ENCODE data around the gene PNPLA8. TPM values are rescaled to one million over a fixed set of nuclear protein-coding genes. Genes with fewer than 3 reads are reported as not detected.
A peak's percentile ranks its signal among the peaks of the same experiment; 100 is the strongest.
"Not testable (repeated sequence)": the region's sequence is repeated elsewhere in the genome, so short reads cannot be mapped to it uniquely, and the experiment has no call there.

PNPLA8 gene
- total and polyA plus RNA-seq, 4 experiments from 2014 or later, result 20.9 to 28.9 (median 28.4) TPM

DNA sequence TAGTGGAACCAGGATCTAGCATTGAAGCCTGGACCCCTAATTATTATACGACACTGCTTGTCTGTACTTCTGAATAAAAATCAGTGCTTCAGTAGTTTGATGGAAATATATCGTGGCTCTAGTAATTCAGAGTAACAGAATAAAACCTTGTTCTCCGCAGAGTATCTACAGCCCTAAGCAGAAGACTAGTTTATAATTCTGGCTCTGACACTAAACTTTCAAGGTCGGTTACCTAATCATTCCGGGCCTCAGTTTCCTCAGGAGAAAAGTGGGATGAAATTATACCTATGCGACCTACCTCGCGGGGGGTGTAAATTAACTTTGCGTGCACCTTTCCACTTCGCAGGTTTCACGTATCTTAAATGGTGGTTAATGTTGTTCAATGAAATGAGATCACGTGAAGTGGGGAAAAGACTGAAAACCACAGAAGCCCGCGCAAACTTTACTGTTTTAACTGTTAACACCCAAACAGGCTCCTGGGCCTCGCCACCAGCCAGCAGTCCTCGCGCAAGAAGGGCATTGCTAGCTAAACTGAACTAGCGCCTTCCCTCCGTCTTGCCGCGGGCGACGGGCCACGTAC lies 43.0 kb upstream of the PNPLA8 start:
- CTCF ChIA-PET (ENCODE audit: partially characterized antibody), result interaction anchor here (0.6 to 1.8 kb wide), 3 partner anchors 42 to 1401 kb away, joined by 3 to 7 read pairs (median 5); no protein-coding TSS in a partner anchor
- H3K36me3 ChIP-seq (ENCODE audit: insufficient read depth, low read length), result peaks cover 18% of the 10 kb centered on the region
- Mint-ChIP-seq H3K9me3 (peaks cover 0 to 4% (median 0%) of the 10 kb centered on the region in 8 donors), H3K4me1 (peaks cover 29 to 79% (median 46%) of the 10 kb centered on the region in 4 donors), H3K36me3 (peaks cover 31 to 59% of the 10 kb centered on the region in 2 donors), H3K27ac (peak overlapping the region; percentile 96 to 100 (median 99)), H3K4me3 (peak overlapping the region; percentile 91 to 99 (median 96)), H3K27me3 (no peaks in the 10 kb centered on the region)
- no peaks in the 10 kb centered on the region for H3K9me3 ChIP-seq (ENCODE audit: control insufficient read depth in 1 of 2, low read length in 2 of 2)
- peak in 1 of 5 donors; percentile 81 for DNase-seq
- peaks cover 57% of the 10 kb centered on the region for H3K4me1 ChIP-seq (ENCODE audit: insufficient read depth, low read length)
- H3K4me3 ChIP-seq (ENCODE audit: low read length in 2 of 2), result peak overlapping the region; percentile 77 to 97
- intact Hi-C loops (cut with micrococcal nuclease), result loop anchor here (1.0 to 2.0 kb wide), 4 partner anchors 43 to 1704 kb away; partner anchors contain the start of genes COG5, DUS4L, HBP1 and PIK3CG
- H3K27ac ChIP-seq (ENCODE audit: low read depth, low read length), result peak overlapping the region; percentile 100
- no peaks in the 10 kb centered on the region for H3K27me3 ChIP-seq (ENCODE audit: insufficient read depth, low read length)
- POLR2A ChIA-PET (ENCODE audit: partially characterized antibody), result interaction anchor here (0.6 to 4.2 kb wide), 6 partner anchors 9 to 104 kb away, joined by 3 to 138 read pairs (median 4); partner anchors contain the start of gene PNPLA8

DNA sequence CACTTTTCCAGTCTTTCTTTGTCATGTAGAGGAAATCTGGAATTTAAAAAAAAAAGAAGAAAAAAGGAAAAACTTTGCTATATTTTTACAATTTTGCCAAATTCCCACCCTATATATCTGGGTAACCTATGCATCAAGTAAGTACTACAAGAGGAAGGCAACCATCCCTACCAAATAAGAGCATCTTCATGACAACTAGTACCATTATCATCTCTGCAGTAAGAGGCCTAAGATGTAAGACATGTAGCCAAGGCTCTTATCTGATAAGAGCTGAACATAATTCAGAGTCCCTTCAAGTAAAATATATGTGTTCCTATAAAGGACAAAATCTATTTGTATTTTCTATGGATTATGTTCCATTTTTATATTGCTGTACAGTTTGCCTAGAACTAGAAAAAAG lies 40.1 kb upstream of the PNPLA8 start:
- Mint-ChIP-seq H3K9me3 (peaks cover 0 to 7% (median 4%) of the 10 kb centered on the region in 8 donors), H3K4me1 (peaks cover 17 to 56% (median 32%) of the 10 kb centered on the region in 4 donors), H3K4me3 (no peak overlapping the region), H3K36me3 (peaks cover 27 to 51% of the 10 kb centered on the region in 2 donors), H3K27ac (peak overlapping the region in 2 of 7 donors; percentile 58 to 64), H3K27me3 (no peaks in the 10 kb centered on the region)
- POLR2A ChIA-PET (ENCODE audit: partially characterized antibody), result interaction anchor here (0.9 kb wide), 1 partner anchor 40 kb away, joined by 3 read pairs; the partner anchor contains the start of gene PNPLA8
- Histone ChIP-seq H3K4me1 (ENCODE audit: insufficient read depth, low read length) (peaks cover 31% of the 10 kb centered on the region), H3K4me3 (ENCODE audit: low read length in 2 of 2) (no peak overlapping the region), H3K9me3 (ENCODE audit: control insufficient read depth in 1 of 2, low read length in 2 of 2) (no peaks in the 10 kb centered on the region), H3K27me3 (ENCODE audit: insufficient read depth, low read length) (no peaks in the 10 kb centered on the region), H3K27ac (ENCODE audit: low read depth, low read length) (no peak overlapping the region), H3K36me3 (ENCODE audit: insufficient read depth, low read length) (peaks cover 7% of the 10 kb centered on the region)
- intact Hi-C loops (cut with micrococcal nuclease), result no loop called here
- CTCF ChIA-PET (ENCODE audit: partially characterized antibody), result no interaction called here
- DNase-seq, result no peak

DNA sequence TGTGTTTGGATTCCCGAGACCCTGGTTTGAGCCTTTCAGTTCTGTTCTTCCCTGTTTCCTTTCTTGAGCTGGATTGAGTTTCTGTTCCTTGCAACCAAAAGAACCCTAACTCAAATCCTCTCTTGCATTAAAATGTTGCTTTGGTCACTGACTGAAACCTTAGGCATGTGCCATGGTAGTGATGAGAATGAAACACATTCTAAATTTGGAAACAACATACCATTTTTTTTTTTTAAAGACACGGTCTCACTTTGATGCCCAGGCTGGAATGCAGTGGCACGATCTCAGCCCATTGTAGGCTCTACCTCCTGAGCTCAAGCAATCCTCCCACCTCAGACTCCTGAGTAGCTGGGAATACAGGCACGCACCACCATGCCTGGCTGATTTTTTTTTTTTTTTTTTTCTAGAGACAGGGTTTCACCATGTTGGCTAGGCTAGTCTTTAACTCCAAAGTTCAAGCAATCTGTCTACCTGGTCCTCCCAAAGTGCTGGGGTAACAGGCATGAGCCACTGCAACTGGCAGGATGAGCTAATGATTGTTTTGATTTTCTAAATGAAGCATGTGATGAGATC lies 35.2 kb upstream of the PNPLA8 start:
- POLR2A ChIA-PET (ENCODE audit: partially characterized antibody), result no interaction called here
- H3K27me3 ChIP-seq (ENCODE audit: insufficient read depth, low read length), result no peaks in the 10 kb centered on the region
- peaks cover 46 to 54% of the 10 kb centered on the region in 2 donors for H3K36me3 Mint-ChIP-seq
- CTCF ChIA-PET (ENCODE audit: partially characterized antibody), result no interaction called here
- peak overlapping the region in 1 of 8 donors; percentile 39 for H3K4me3 Mint-ChIP-seq
- DNase-seq, result no peak
- H3K4me3 ChIP-seq (ENCODE audit: low read length in 2 of 2), result no peak overlapping the region
- intact Hi-C loops (cut with micrococcal nuclease), result no loop called here
- H3K4me1 Mint-ChIP-seq, result peaks cover 3 to 15% (median 10%) of the 10 kb centered on the region in 4 donors
- peaks cover 3 to 19% of the 10 kb centered on the region in 2 donors for H3K9me3 ChIP-seq (ENCODE audit: control insufficient read depth in 1 of 2, low read length in 2 of 2)
- peaks cover 5 to 38% (median 17%) of the 10 kb centered on the region in 8 donors for H3K9me3 Mint-ChIP-seq
- no peak overlapping the region for H3K27ac ChIP-seq (ENCODE audit: low read depth, low read length)
- H3K27me3 Mint-ChIP-seq, result no peaks in the 10 kb centered on the region
- no peaks in the 10 kb centered on the region for H3K4me1 ChIP-seq (ENCODE audit: insufficient read depth, low read length)
- H3K36me3 ChIP-seq (ENCODE audit: insufficient read depth, low read length), result peaks cover 7% of the 10 kb centered on the region
- H3K27ac Mint-ChIP-seq, result peak overlapping the region in 2 of 7 donors; percentile 24 to 43

DNA sequence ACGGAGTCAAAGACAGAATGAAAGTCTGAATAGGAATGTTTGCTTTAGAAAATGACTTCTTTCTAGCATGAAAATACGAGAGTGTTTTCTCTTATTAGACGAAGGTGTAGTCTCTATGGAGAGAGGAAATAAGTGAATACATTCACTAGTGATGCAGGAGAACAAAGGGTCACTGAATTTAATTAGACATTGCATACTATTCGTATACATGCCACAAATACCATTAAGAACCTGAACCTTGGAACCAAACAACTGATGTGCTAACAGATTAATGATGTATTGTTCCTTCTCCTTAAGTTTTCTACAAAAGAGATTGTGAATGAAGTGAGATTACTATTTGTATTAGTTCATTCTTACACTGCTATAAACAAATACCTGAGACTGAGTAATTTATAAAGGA lies 33.3 kb upstream of the PNPLA8 start:
- H3K36me3 Mint-ChIP-seq, result peaks cover 37 to 44% of the 10 kb centered on the region in 2 donors

DNA sequence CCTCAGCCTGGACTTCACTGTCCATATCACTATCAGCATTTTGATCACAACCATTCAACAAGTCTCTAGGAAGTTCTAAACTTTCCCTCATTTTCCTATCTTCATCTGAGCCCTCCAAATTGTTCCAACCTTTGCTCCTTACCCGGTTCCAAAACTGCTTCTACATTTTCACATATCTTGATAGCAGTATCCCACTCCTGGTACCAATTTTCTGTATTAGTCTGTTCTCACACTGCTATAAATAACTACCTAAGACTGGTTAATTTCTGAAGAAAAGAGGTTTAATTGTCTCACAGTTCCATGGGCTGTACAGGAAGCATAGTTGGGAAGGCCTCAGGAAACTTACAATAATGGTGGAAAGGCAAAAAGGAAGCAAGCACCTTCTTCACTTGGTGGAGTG lies 31.7 kb upstream of the PNPLA8 start:
- ChIA-PET CTCF (ENCODE audit: partially characterized antibody) (no interaction called here), POLR2A (ENCODE audit: partially characterized antibody) (no interaction called here)
- Histone ChIP-seq H3K9me3 (ENCODE audit: control insufficient read depth in 1 of 2, low read length in 2 of 2) (peaks cover 3 to 19% of the 10 kb centered on the region in 2 donors), H3K4me3 (ENCODE audit: low read length in 2 of 2) (no peak overlapping the region), H3K4me1 (ENCODE audit: insufficient read depth, low read length) (no peaks in the 10 kb centered on the region), H3K36me3 (ENCODE audit: insufficient read depth, low read length) (no peaks in the 10 kb centered on the region), H3K27me3 (ENCODE audit: insufficient read depth, low read length) (no peaks in the 10 kb centered on the region), H3K27ac (ENCODE audit: low read depth, low read length) (no peak overlapping the region)
- no peak for DNase-seq
- Mint-ChIP-seq H3K36me3 (peaks cover 32 to 41% of the 10 kb centered on the region in 2 donors), H3K27me3 (no peaks in the 10 kb centered on the region), H3K9me3 (peaks cover 5 to 39% (median 19%) of the 10 kb centered on the region in 8 donors), H3K27ac (no peak overlapping the region), H3K4me3 (no peak overlapping the region), H3K4me1 (peaks cover 0 to 5% (median 4%) of the 10 kb centered on the region in 4 donors)
- intact Hi-C loops (cut with micrococcal nuclease), result no loop called here

More for the DNA sequence above, 33.3 kb upstream of the PNPLA8 start:
- intact Hi-C loops (cut with micrococcal nuclease), result no loop called here
- peaks cover 5 to 39% (median 19%) of the 10 kb centered on the region in 8 donors for H3K9me3 Mint-ChIP-seq
- H3K27me3 ChIP-seq (ENCODE audit: insufficient read depth, low read length), result no peaks in the 10 kb centered on the region
- H3K27ac Mint-ChIP-seq, result no peak overlapping the region
- H3K4me3 Mint-ChIP-seq, result no peak overlapping the region
- H3K4me1 Mint-ChIP-seq, result peaks cover 0 to 9% (median 5%) of the 10 kb centered on the region in 4 donors
- no peaks in the 10 kb centered on the region for H3K27me3 Mint-ChIP-seq
- no peaks in the 10 kb centered on the region for H3K4me1 ChIP-seq (ENCODE audit: insufficient read depth, low read length)
- CTCF ChIA-PET (ENCODE audit: partially characterized antibody), result interaction anchor here (0.8 kb wide), 1 partner anchor 62 kb away, joined by 3 read pairs; no protein-coding TSS in a partner anchor
- H3K9me3 ChIP-seq (ENCODE audit: control insufficient read depth in 1 of 2, low read length in 2 of 2), result peaks cover 3 to 19% of the 10 kb centered on the region in 2 donors
- no peak for DNase-seq
- H3K36me3 ChIP-seq (ENCODE audit: insufficient read depth, low read length), result peaks cover 5% of the 10 kb centered on the region
- no peak overlapping the region for H3K4me3 ChIP-seq (ENCODE audit: low read length in 2 of 2)
- POLR2A ChIA-PET (ENCODE audit: partially characterized antibody), result interaction anchor here (1.1 kb wide), 1 partner anchor 10 kb away, joined by 4 read pairs; the partner anchor contains the start of genes DNAJB9 and THAP5
- no peak overlapping the region for H3K27ac ChIP-seq (ENCODE audit: low read depth, low read length)

DNA sequence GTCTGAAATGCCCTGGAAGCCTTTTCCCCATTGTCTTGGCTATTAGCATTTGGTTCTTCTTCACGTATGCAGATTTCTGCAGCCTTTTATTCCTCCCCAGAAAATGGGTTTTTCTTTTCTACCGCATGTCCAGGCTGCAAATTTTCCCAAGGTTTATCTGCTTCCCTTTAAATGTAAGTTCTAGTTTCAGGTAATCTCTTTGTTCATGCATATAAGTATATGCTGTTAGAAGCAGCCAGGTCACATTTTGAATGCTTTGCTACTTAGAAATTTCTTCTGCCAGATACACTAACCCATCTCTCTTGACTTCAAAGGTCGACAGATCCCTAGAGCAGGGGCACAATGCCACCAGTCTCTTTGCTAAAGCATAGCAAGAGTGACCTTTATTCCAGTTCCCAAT lies 31.3 kb upstream of the PNPLA8 start:
- CTCF ChIA-PET (ENCODE audit: partially characterized antibody), result no interaction called here
- H3K27ac ChIP-seq (ENCODE audit: low read depth, low read length), result no peak overlapping the region
- H3K9me3 ChIP-seq (ENCODE audit: control insufficient read depth in 1 of 2, low read length in 2 of 2), result peaks cover 3 to 19% of the 10 kb centered on the region in 2 donors
- H3K27me3 ChIP-seq (ENCODE audit: insufficient read depth, low read length), result no peaks in the 10 kb centered on the region
- H3K4me1 Mint-ChIP-seq, result peaks cover 0 to 5% (median 4%) of the 10 kb centered on the region in 4 donors
- no peak overlapping the region for H3K4me3 ChIP-seq (ENCODE audit: low read length in 2 of 2)
- no peak overlapping the region for H3K4me3 Mint-ChIP-seq
- H3K36me3 Mint-ChIP-seq, result peaks cover 29 to 41% of the 10 kb centered on the region in 2 donors
- H3K9me3 Mint-ChIP-seq, result peaks cover 5 to 39% (median 19%) of the 10 kb centered on the region in 8 donors
- DNase-seq, result no peak
- H3K27ac Mint-ChIP-seq, result no peak overlapping the region
- no peaks in the 10 kb centered on the region for H3K27me3 Mint-ChIP-seq
- POLR2A ChIA-PET (ENCODE audit: partially characterized antibody), result no interaction called here
- H3K36me3 ChIP-seq (ENCODE audit: insufficient read depth, low read length), result no peaks in the 10 kb centered on the region
- no peaks in the 10 kb centered on the region for H3K4me1 ChIP-seq (ENCODE audit: insufficient read depth, low read length)
- intact Hi-C loops (cut with micrococcal nuclease), result no loop called here

DNA sequence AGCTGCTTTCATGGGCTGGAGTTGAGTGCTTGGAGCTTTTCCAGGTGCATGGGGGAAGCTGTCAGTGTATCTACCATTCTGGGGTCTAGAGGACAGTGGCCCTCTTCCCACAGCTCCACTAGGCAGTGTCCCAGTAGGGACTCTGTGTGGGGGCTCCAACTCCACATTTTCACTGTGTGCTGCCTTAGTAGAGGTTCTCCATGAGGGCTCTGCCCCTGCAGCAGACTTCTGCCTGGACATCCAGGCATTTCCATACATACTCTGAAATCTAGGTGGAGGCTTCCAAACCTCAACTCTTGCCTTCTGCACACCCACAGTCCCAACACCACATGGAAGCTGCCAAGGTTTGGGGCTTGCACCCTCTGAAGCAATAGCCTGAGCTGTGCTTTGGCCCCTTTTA lies 30.7 kb upstream of the PNPLA8 start:
- Mint-ChIP-seq H3K36me3 (peaks cover 27 to 40% of the 10 kb centered on the region in 2 donors), H3K9me3 (peaks cover 5 to 38% (median 19%) of the 10 kb centered on the region in 8 donors)
- H3K27me3 Mint-ChIP-seq; H3K4me1 Mint-ChIP-seq; intact Hi-C loops (cut with micrococcal nuclease); H3K4me1 ChIP-seq (ENCODE audit: insufficient read depth, low read length); POLR2A ChIA-PET (ENCODE audit: partially characterized antibody); H3K27ac Mint-ChIP-seq; H3K36me3 ChIP-seq (ENCODE audit: insufficient read depth, low read length); DNase-seq; H3K27me3 ChIP-seq (ENCODE audit: insufficient read depth, low read length); H3K4me3 ChIP-seq (ENCODE audit: low read length in 2 of 2); H3K4me3 Mint-ChIP-seq; H3K27ac ChIP-seq (ENCODE audit: low read depth, low read length); CTCF ChIA-PET (ENCODE audit: partially characterized antibody): not testable (repeated sequence)
- H3K9me3 ChIP-seq (ENCODE audit: control insufficient read depth in 1 of 2, low read length in 2 of 2), result peaks cover 3 to 19% of the 10 kb centered on the region in 2 donors

All from CD4-positive, alpha-beta memory T cell (primary cell).